Ovary (tissue), 9 donors: ENCODE results near the gene ZNF827. TPM values are rescaled to one million over a fixed set of nuclear protein-coding genes. Genes with fewer than 3 reads are reported as not detected.

Experiments
- DNase-seq, 5 donors: peaks; one replicate each; pipeline ENCODE4 v3.0.0-alpha.2; 2019 to 2020
- H3K27ac ChIP-seq, 2 donors: fragments of 200-600 bp; one replicate each; pipeline versions ENCODE4 v1.5.1 to v1.8.0; 2019 to 2022
- H3K27me3 ChIP-seq: fragments of 200-600 bp; one replicate; pipeline ENCODE4 v1.8.0; 2022
- H3K36me3 ChIP-seq: fragments of 200-600 bp; sonication (generic); one replicate; pipeline ENCODE4 v1.5.1; 2019
- H3K4me1 ChIP-seq: one replicate; pipeline ENCODE4 v1.8.1; 2013; ENCODE audit warnings: mild to moderate bottlenecking, moderate library complexity; ENCODE audit not compliant: insufficient read depth
- H3K4me3 ChIP-seq: fragments of 200-600 bp; sonication (generic); one replicate; pipeline ENCODE4 v1.5.1; 2017
- H3K9me3 ChIP-seq, 2 donors: fragments of 200-600 bp in 1 of 2; sonication (generic) in 1 of 2; one replicate each; pipeline versions ENCODE4 v1.5.1 to v1.8.1; 2013 to 2019; ENCODE audit warnings: mild to moderate bottlenecking in 1 of 2, moderate library complexity in 1 of 2
- EP300 ChIP-seq: sonication (generic); formaldehyde crosslinking; IDR thresholded peaks from one replicate; pipeline ENCODE4 v1.6.1; 2017; ENCODE audit warnings: antibody characterized with exemption
- POLR2A ChIP-seq: fragments of 450-650 bp; IDR thresholded peaks from one replicate; pipeline ENCODE4 v1.6.1; 2017; ENCODE audit warnings: antibody characterized with exemption, mild to moderate bottlenecking, moderate library complexity
- WGBS, 3 donors: extraction: QIAGEN DNeasy Blood & Tissue Kit in 1 of 3; methylation state at CpG; one replicate each; pipeline versions ENCODE4 v1.1.5 to v1.1.7; 2013 to 2017; 5-methylcytosine and 5-hydroxymethylcytosine counted together
- intact Hi-C, 4 donors: fragments of 100-400 bp; cut with DNase I; formaldehyde crosslinking; loops; one replicate each; pipeline versions ENCODE4 v1.11.0 to v1.15.1; 2022 to 2023
- polyA plus RNA-seq, 2 donors: library from polyadenylated mRNA; stranded (reverse); fragments of 200-250 nt in 1 of 2; fragments of 350-450 nt in 1 of 2; fragmentation: Illumina TruSeq in 1 of 2; extraction: RNeasy Lipid Tissue Mini Kit (QIAGEN cat#74804) in 1 of 2; gene quantifications; one replicate each; pipeline ENCODE4 v1.2.3, GENCODE V29; 2013 to 2014
- total RNA-seq, 7 donors: library from RNA; depleted of rRNA in 2 of 7; stranded (reverse); fragments of >200 nt in 2 of 7; fragmentation: NEBNext Ultra II Directional in 3 of 7; extraction: Animal tissue kit (Norgen Biotek cat#: 25700) in 3 of 7; gene quantifications; one replicate each; pipeline versions ENCODE4 v1.1.0 to v1.2.4, GENCODE V29; 2016 to 2023
- TF ChIP-seq, protein P1 (sequence below), 3 donors: fragments of 450-650 bp in 2 of 3; fragments of 200-600 bp in 1 of 3; IDR thresholded peaks; one replicate each; pipeline versions ENCODE4 v1.5.1 to v1.8.0; 2016 to 2022; ENCODE audit warnings: antibody characterized with exemption in 3 of 3, mild to moderate bottlenecking in 1 of 3
- donor health status: DM: no; HTN: no; CAD: no; lungs with moderate emphysema.
- donor health status: DM: no; HTN: no; CAD: no.
- donor health status: Bipolar disorder and iron deficiency.
- donor health status: DM: yes; HTN: yes; CAD: no.
- donor health status: DM: no; HTN: no; CAD: no.
- donor health status: DM: yes; HTN: yes; CAD: no.

The ZNF827 gene
- total and polyA plus RNA-seq, 9 donors, result 7.8 to 36.0 (median 20.0) TPM

DNA sequence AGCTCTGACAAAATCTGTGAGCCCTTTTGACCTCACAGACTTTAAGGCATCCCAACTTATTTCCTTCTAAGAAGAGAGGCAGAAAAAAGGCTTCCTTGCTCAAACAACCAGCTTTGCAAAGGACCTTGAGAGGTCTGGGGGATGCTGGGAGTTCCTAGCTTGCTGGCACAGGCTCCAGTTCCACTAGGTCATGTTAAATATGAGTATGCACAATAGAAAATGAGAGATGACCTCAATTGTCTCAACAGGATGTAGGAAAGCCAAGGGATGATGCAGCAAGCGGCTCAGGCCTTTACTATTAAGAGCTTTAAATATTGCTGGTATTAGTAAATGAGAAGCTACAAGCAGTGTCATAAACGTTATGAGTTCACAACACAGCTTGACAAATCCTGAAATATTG, 13.3 kb upstream of the ZNF827 start:
- Histone ChIP-seq H3K36me3 (no peaks in the 10 kb centered on the region), H3K4me3 (no peak overlapping the region), H3K4me1 (no peaks in the 10 kb centered on the region), H3K27me3 (no peaks in the 10 kb centered on the region), H3K27ac (no peak overlapping the region), H3K9me3 (no peaks in the 10 kb centered on the region)
- 51 to 58% (median 52%) methylated on average over 2 of the region's 2 CpGs for WGBS, 3 donors
- no peak for DNase-seq
- intact Hi-C loops, result no loop called here
- TF ChIP-seq, protein P1, sequence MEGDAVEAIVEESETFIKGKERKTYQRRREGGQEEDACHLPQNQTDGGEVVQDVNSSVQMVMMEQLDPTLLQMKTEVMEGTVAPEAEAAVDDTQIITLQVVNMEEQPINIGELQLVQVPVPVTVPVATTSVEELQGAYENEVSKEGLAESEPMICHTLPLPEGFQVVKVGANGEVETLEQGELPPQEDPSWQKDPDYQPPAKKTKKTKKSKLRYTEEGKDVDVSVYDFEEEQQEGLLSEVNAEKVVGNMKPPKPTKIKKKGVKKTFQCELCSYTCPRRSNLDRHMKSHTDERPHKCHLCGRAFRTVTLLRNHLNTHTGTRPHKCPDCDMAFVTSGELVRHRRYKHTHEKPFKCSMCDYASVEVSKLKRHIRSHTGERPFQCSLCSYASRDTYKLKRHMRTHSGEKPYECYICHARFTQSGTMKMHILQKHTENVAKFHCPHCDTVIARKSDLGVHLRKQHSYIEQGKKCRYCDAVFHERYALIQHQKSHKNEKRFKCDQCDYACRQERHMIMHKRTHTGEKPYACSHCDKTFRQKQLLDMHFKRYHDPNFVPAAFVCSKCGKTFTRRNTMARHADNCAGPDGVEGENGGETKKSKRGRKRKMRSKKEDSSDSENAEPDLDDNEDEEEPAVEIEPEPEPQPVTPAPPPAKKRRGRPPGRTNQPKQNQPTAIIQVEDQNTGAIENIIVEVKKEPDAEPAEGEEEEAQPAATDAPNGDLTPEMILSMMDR (IDR thresholded peaks at IDR 0.05), result no peak
- TF ChIP-seq EP300 (no peak), POLR2A (no peak)

DNA sequence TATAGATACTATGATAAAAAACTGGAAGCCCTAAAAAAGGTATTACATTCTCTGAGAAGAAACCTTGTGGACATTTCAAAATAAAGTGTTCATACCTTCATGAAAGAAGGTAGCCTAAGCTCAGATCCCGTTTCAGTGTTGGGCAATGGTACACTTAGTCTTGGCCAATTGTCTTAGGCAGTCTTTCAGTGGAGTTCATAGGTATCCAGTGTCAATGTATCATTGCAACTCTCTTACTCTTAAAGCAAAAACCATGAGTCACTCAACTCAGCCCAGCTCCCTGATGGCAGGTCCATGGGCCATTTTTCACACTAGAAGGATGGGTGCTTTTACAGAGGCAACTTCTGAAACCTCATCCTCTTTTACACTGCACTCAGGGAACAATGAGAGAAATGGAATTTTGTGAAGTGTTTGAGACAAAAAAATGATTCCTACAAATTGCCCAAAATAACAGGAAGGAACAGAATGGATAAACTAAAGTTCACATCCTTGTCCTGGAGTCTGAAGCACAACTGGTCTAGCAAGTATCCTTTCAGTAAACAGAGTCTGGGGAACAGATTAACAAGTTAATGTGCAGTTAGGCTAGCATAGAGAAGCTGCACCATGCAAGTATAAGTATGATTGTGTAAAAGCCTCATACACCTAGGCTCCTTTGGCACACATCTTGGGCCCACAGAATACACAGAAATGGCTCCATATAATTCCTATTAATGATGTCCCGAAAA, 7.0 kb upstream of the ZNF827 start:
- H3K4me3 ChIP-seq, result no peak overlapping the region
- TF ChIP-seq POLR2A (no peak), EP300 (no peak)
- TF ChIP-seq, protein P1 (IDR thresholded peaks at IDR 0.05), result no peak
- H3K27me3 ChIP-seq, result no peaks in the 10 kb centered on the region
- H3K27ac ChIP-seq, result no peak overlapping the region
- no peaks in the 10 kb centered on the region for H3K36me3 ChIP-seq
- H3K9me3 ChIP-seq, result no peaks in the 10 kb centered on the region
- no peak for DNase-seq
- H3K4me1 ChIP-seq, result no peaks in the 10 kb centered on the region
- intact Hi-C loops, result no loop called here
- 89 to 94% (median 92%) methylated on average over 2 of the region's 2 CpGs for WGBS, 3 donors

DNA sequence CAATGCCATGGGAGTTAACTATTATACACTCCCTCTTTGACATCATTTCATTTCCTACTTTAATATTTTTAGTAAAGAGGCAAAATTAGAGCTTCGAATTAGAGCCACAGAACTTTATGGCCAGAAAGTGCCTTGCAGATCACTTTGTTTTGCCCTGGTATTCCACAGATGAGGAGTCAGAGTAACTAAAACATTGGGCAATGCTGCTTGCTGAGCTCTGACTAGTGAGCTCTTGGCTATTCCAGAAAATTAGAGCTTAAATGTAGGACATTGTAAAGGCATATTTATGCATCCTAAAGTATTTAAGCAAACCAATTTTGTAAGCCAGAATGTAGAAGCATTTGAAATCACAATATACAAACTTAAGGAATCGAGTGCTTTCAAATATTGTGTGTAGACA, 6.3 kb upstream of the ZNF827 start:
- intact Hi-C loops, result no loop called here
- no peaks in the 10 kb centered on the region for H3K27me3 ChIP-seq
- no peak overlapping the region for H3K4me3 ChIP-seq
- no peaks in the 10 kb centered on the region for H3K4me1 ChIP-seq
- no peaks in the 10 kb centered on the region for H3K36me3 ChIP-seq
- no peak for DNase-seq
- H3K27ac ChIP-seq, result no peak overlapping the region
- no peaks in the 10 kb centered on the region for H3K9me3 ChIP-seq
- WGBS, 3 donors, result 88 to 91% (median 90%) methylated on average over 2 of the region's 2 CpGs
- TF ChIP-seq, protein P1 (IDR thresholded peaks at IDR 0.05), result no peak
- TF ChIP-seq POLR2A (no peak), EP300 (no peak)

DNA sequence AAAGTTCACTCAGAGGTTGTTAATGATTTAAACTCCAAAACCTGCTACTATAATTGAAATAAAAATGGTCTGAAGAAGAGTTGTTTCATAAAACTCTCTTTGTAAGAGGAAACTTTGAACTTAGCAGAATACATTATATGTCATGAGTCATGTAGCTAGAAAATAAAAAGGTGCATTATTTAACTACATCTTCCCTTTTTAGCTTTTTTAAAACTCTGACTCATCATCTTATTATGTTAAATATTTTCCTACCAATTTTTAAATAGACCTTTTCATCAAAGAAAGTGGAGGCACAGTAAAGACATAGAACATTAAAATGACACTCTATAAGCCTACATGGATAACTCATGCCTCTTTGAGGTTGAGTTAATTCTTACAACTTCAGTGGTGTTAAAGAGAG, 1.2 kb upstream of the ZNF827 start:
- no peak overlapping the region for H3K27ac ChIP-seq

More for the DNA sequence above, 1.2 kb upstream of the ZNF827 start:
- no peak for TF ChIP-seq EP300
- no peak for TF ChIP-seq POLR2A
- TF ChIP-seq, protein P1 (IDR thresholded peaks at IDR 0.05), result no peak
- H3K4me3 ChIP-seq, result no peak overlapping the region
- no peak for DNase-seq
- intact Hi-C loops, result loop anchor here in 3 of 4 donors (5.0 to 10.0 kb wide), 6 partner anchors 55 to 453 kb away; partner anchors contain the start of gene MMAA (in 1 of the 3)
- H3K27me3 ChIP-seq, result no peaks in the 10 kb centered on the region
- no peaks in the 10 kb centered on the region for H3K36me3 ChIP-seq
- peaks cover 2% of the 10 kb centered on the region for H3K4me1 ChIP-seq
- no peaks in the 10 kb centered on the region for H3K9me3 ChIP-seq
